ENCODE data around the gene KY. TPM values are rescaled to one million over a fixed set of nuclear protein-coding genes. Genes with fewer than 3 reads are reported as not detected.

KY gene
- polyA plus RNA-seq, 1 donor (not counting 4 experiments of a cell fraction or from before 2014, with no cell fraction given): not detected

GRCh38 chr3:134672571-134672970 is 21.7 kb upstream of the KY start:
- Histone ChIP-seq H3K9ac (ENCODE audit: control insufficient read depth, extremely low read depth, insufficient read depth, low read length) (no peak overlapping the region), H3K4me1 (ENCODE audit: control insufficient read depth, extremely low read depth, insufficient read depth, low read length) (no peaks in the 10 kb centered on the region), H2AFZ (ENCODE audit: control insufficient read depth, low read length) (no peak overlapping the region), H3K4me3 (ENCODE audit: control insufficient read depth in 2 of 3, extremely low read depth in 1 of 3, insufficient read depth in 2 of 3, low read depth in 1 of 3, low read length in 3 of 3) (no peak overlapping the region), H3K79me2 (ENCODE audit: control insufficient read depth, insufficient read depth, low read length) (no peaks in the 10 kb centered on the region), H3K27ac (ENCODE audit: control insufficient read depth, insufficient read depth, low read length) (no peak overlapping the region), H3K27me3 (ENCODE audit: control insufficient read depth, extremely low read depth, insufficient read depth, low read length) (no peaks in the 10 kb centered on the region), H3K9me1 (ENCODE audit: control insufficient read depth, extremely low read depth, insufficient read depth, low read length) (no peaks in the 10 kb centered on the region), H3K4me2 (ENCODE audit: control insufficient read depth, extremely low read depth, insufficient read depth, low read depth, low read length) (no peak overlapping the region), H4K20me1 (ENCODE audit: control insufficient read depth, extremely low read depth, insufficient read depth, low read length) (no peaks in the 10 kb centered on the region), H3K36me3 (ENCODE audit: control insufficient read depth in 2 of 2, extremely low read depth in 1 of 2, insufficient read depth in 2 of 2, low read length in 2 of 2) (no peaks in the 10 kb centered on the region), H3K9me3 (ENCODE audit: control insufficient read depth, low read depth, low read length) (no peaks in the 10 kb centered on the region)
- FAIRE-seq (no peak), DNase-seq (ENCODE audit: low read depth, low spot score) (no peak)
- dilution Hi-C loops (cut with MboI; ENCODE audit: extremely low pct_ligation_motif_present, low sequenced_read_pairs): no loop called here
- TF ChIP-seq CTCF (optimal IDR thresholded peaks at IDR 0.05 in 1 of 3, IDR thresholded peaks at IDR 0.05 in 1 of 3, conservative IDR thresholded peaks at IDR 0.05 in 1 of 3; ENCODE audit: extremely low read depth in 1 of 3, insufficient read depth in 2 of 3, low read length in 3 of 3) (no peak), EZH2 (IDR thresholded peaks at IDR 0.05; ENCODE audit: low read length) (no peak)

GRCh38 chr3:134667956-134668355 is 17.1 kb upstream of the KY start:
- Histone ChIP-seq H3K4me2 (ENCODE audit: control insufficient read depth, extremely low read depth, insufficient read depth, low read depth, low read length) (no peak overlapping the region), H3K27me3 (ENCODE audit: control insufficient read depth, extremely low read depth, insufficient read depth, low read length) (no peaks in the 10 kb centered on the region), H3K4me3 (ENCODE audit: control insufficient read depth in 2 of 3, extremely low read depth in 1 of 3, insufficient read depth in 2 of 3, low read depth in 1 of 3, low read length in 3 of 3) (no peak overlapping the region), H2AFZ (ENCODE audit: control insufficient read depth, low read length) (no peak overlapping the region), H3K36me3 (ENCODE audit: control insufficient read depth in 2 of 2, extremely low read depth in 1 of 2, insufficient read depth in 2 of 2, low read length in 2 of 2) (no peaks in the 10 kb centered on the region), H4K20me1 (ENCODE audit: control insufficient read depth, extremely low read depth, insufficient read depth, low read length) (no peaks in the 10 kb centered on the region), H3K79me2 (ENCODE audit: control insufficient read depth, insufficient read depth, low read length) (no peaks in the 10 kb centered on the region), H3K9me3 (ENCODE audit: control insufficient read depth, low read depth, low read length) (no peaks in the 10 kb centered on the region), H3K4me1 (ENCODE audit: control insufficient read depth, extremely low read depth, insufficient read depth, low read length) (no peaks in the 10 kb centered on the region), H3K27ac (ENCODE audit: control insufficient read depth, insufficient read depth, low read length) (no peak overlapping the region), H3K9ac (ENCODE audit: control insufficient read depth, extremely low read depth, insufficient read depth, low read length) (no peak overlapping the region), H3K9me1 (ENCODE audit: control insufficient read depth, extremely low read depth, insufficient read depth, low read length) (no peaks in the 10 kb centered on the region)
- dilution Hi-C loops (cut with MboI; ENCODE audit: extremely low pct_ligation_motif_present, low sequenced_read_pairs): no loop called here
- TF ChIP-seq CTCF (optimal IDR thresholded peaks at IDR 0.05 in 1 of 3, IDR thresholded peaks at IDR 0.05 in 1 of 3, conservative IDR thresholded peaks at IDR 0.05 in 1 of 3; ENCODE audit: extremely low read depth in 1 of 3, insufficient read depth in 2 of 3, low read length in 3 of 3) (no peak), EZH2 (IDR thresholded peaks at IDR 0.05; ENCODE audit: low read length) (no peak)
- DNase-seq (ENCODE audit: low read depth, low spot score) (no peak), FAIRE-seq (no peak)

All from keratinocyte (primary cell).